ENCODE data around the gene JUND.

JUND gene

GRCh38 chr19:18265582-18265981 is 15.8 kb downstream of the JUND start:
- no peak overlapping the region for H3K4me3 ChIP-seq (ENCODE audit: low read length)
- DNase-seq (ENCODE audit: low read depth): no peak
- TF ChIP-seq, protein P1, sequence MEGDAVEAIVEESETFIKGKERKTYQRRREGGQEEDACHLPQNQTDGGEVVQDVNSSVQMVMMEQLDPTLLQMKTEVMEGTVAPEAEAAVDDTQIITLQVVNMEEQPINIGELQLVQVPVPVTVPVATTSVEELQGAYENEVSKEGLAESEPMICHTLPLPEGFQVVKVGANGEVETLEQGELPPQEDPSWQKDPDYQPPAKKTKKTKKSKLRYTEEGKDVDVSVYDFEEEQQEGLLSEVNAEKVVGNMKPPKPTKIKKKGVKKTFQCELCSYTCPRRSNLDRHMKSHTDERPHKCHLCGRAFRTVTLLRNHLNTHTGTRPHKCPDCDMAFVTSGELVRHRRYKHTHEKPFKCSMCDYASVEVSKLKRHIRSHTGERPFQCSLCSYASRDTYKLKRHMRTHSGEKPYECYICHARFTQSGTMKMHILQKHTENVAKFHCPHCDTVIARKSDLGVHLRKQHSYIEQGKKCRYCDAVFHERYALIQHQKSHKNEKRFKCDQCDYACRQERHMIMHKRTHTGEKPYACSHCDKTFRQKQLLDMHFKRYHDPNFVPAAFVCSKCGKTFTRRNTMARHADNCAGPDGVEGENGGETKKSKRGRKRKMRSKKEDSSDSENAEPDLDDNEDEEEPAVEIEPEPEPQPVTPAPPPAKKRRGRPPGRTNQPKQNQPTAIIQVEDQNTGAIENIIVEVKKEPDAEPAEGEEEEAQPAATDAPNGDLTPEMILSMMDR (conservative IDR thresholded peaks at IDR 0.05; ENCODE audit: low read depth, low read length): no peak

DNA sequence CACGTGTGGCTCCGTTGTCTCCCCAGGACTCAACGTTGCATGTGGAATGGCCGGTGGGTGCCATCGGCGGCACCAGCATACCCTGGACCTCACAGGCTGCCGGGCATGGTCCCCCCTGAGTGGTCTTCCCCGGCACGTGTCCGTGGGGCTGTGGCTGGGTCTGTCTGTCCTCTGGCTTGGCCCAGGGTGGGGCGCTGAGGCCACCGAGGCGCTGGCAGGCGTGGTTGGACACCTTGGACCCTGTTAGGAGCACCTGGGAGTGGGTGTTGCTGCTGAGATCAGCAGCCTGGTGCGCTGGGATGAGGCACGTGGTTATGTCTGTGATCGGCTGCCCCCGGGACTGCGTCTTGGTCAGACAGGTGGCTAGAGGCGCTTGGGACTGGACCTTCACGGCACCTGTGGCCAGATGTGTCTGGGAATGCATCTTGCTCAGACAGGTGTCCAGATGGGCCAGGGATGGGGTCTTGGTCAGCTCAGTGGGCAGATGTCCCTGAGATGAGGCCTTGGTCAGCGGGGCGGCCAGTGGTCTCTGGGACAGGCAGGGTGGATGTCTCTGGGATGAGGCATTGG is 16.4 kb downstream of the JUND start:
- no peak for DNase-seq (ENCODE audit: low read depth)
- TF ChIP-seq, protein P1 (conservative IDR thresholded peaks at IDR 0.05; ENCODE audit: low read depth, low read length): no peak
- no peak overlapping the region for H3K4me3 ChIP-seq (ENCODE audit: low read length)

DNA sequence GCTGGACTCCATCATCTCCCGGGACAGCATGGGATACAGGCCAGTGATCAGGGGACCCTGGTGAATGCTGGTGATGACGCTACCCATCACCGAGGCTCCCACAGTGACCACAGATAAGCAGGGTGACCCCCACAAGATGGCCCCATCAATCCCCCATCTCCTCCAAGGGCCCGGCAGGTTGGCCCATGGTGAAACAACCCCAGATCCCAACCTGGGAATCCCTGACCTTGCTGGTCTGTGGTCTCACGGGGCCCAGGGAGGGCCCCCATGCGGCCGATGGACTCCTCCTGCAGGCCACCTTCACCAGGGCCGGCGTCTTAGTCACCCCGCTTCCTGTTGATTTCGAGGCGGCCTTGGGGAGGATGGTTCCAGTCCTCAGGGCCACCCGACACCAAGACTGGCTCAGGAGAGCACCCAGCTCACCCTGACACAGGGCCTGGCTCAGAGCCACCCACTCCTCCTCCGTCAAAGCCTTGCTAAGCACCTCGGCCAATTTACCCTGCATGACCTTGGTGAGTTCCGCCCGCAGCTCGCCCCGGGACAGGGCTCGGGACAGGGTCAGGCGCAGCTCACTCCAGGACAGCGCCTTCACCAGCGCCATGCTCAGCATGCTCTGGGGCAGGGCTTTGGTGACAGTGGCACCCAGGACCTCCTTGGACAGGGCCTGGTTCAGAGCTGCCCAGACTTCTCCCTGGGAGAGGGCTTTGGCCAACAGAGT is 17.1 kb downstream of the JUND start:
- TF ChIP-seq, protein P1 (conservative IDR thresholded peaks at IDR 0.05; ENCODE audit: low read depth, low read length): no peak
- no peak for DNase-seq (ENCODE audit: low read depth)
- no peak overlapping the region for H3K4me3 ChIP-seq (ENCODE audit: low read length)

DNA sequence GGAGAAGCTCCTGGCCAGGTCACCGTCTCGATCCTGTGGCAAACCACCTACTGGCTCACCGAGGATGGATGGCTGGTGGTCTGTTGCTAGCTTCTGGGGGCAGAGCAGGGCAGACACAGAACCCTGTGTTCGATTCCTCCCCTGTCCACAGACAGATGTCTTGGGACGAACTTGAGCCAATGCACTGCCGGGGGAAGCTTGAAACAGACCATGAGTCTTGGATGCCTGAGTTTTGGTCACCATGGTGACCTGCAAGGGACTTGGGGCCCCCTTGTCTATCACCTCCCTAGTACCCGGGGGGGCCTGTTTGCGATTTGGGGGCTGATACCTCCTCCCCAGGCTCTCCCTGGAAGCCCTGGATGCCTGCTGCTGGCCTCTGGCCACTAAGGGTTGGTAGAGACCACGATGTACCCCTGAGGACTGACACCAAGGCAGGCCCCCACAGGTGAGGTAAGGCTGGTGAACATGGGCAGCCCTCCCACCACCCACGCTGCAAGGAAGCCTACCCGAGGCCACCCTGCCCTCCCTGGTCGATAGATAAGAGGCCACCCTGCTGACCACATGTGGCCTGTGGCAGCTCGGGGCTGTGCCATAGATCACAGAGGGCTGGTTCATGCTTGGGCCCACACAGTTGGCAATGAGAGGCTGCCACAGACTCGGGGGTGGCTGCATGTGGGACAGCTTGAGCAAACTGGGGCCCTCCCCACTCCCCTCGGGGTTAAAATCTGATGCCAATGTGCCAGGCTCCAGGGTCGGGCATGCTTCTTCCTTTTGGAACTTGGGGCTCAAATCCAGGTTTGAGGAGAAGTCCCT is 17.9 kb downstream of the JUND start:
- TF ChIP-seq, protein P1 (conservative IDR thresholded peaks at IDR 0.05; ENCODE audit: low read depth, low read length): no peak
- no peak overlapping the region for H3K4me3 ChIP-seq (ENCODE audit: low read length)
- DNase-seq (ENCODE audit: low read depth): no peak

DNA sequence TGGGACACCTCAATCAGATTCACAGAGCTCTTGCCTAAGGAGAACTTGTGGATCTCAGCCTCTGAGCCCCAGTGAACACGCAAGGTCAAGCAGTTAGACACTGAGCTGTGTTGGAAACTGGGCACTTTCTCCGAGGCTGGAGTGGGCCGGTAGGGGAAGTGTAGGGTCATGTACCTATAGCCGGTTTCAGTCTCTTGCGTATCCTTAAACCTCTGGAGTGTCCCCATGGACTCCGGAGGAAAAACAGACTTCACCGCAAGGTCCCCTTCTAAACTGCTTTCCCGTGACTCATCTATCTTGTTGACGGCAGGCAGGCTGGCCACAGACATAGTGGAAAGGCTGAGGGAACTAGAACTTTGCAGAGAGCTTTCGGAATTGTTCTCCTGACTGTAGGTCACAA is 18.5 kb downstream of the JUND start:
- TF ChIP-seq, protein P1 (conservative IDR thresholded peaks at IDR 0.05; ENCODE audit: low read depth, low read length): no peak
- no peak overlapping the region for H3K4me3 ChIP-seq (ENCODE audit: low read length)
- DNase-seq (ENCODE audit: low read depth): no peak

GRCh38 chr19:18262144-18262543 is 19.3 kb downstream of the JUND start:
- DNase-seq (ENCODE audit: low read depth): no peak
- no peak overlapping the region for H3K4me3 ChIP-seq (ENCODE audit: low read length)
- TF ChIP-seq, protein P1 (conservative IDR thresholded peaks at IDR 0.05; ENCODE audit: low read depth, low read length): no peak

All from retinal pigment epithelial cell (primary cell).